Loucy (cell line): Measurements from ENCODE around the gene COL5A1.

ENCODE experiments used
- H2AFZ ChIP-seq: fragments of 200-600 bp; sonication (generic); 2 replicates; pipeline ENCODE4 v1.6.0; 2016; ENCODE audit warnings: antibody characterized with exemption, mild to moderate bottlenecking, low read length, moderate library complexity
- H3F3A ChIP-seq: fragments of 200-600 bp; 2 replicates; pipeline ENCODE4 v1.6.0; 2016; ENCODE audit warnings: antibody characterized with exemption, low read depth, mild to moderate bottlenecking
- H3K27me3 ChIP-seq: fragments of 200-600 bp; sonication (generic); 2 replicates; pipeline ENCODE4 v1.6.1; 2014; ENCODE audit warnings: low read length, mild to moderate bottlenecking; ENCODE audit not compliant: insufficient read depth, poor library complexity, severe bottlenecking
- H3K36me3 ChIP-seq: fragments of 200-600 bp; sonication (generic); 2 replicates; pipeline ENCODE4 v1.6.1; 2016; ENCODE audit warnings: low read length; ENCODE audit not compliant: insufficient read depth
- H3K4me1 ChIP-seq: fragments of 200-600 bp; sonication (generic); 2 replicates; pipeline ENCODE4 v1.5.1; 2014; ENCODE audit warnings: low read length, mild to moderate bottlenecking; ENCODE audit not compliant: insufficient read depth, poor library complexity, severe bottlenecking
- H3K4me2 ChIP-seq: fragments of 200-600 bp; sonication (generic); 2 replicates; pipeline ENCODE4 v1.6.0; 2014; ENCODE audit warnings: antibody characterized with exemption, low read length, low read depth, mild to moderate bottlenecking; ENCODE audit not compliant: poor library complexity, severe bottlenecking
- H3K4me3 ChIP-seq: fragments of 200-600 bp; sonication (generic); 2 replicates; pipeline ENCODE4 v1.5.1; 2014; ENCODE audit warnings: low read length, mild to moderate bottlenecking, mixed read lengths; ENCODE audit not compliant: poor library complexity, severe bottlenecking
- H3K79me2 ChIP-seq: fragments of 200-600 bp; sonication (generic); 2 replicates; pipeline ENCODE4 v1.6.1; 2014; ENCODE audit warnings: low read length; ENCODE audit not compliant: insufficient read depth
- H3K9ac ChIP-seq: fragments of 200-600 bp; sonication (generic); 2 replicates; pipeline ENCODE4 v1.6.0; 2014; ENCODE audit warnings: mild to moderate bottlenecking, low read depth, low read length, moderate library complexity; ENCODE audit not compliant: poor library complexity, severe bottlenecking
- H3K9me2 ChIP-seq: fragments of 200-600 bp; sonication (generic); replicated peaks from 2 replicates; pipeline ENCODE4 v1.6.1; 2016; ENCODE audit warnings: low read depth, low read length, mixed read lengths
- H3K9me3 ChIP-seq: fragments of 200-600 bp; sonication (generic); 2 replicates; pipeline ENCODE4 v1.6.1; 2014; ENCODE audit warnings: mild to moderate bottlenecking, antibody characterized with exemption, low read length, low read depth; ENCODE audit not compliant: insufficient read depth
- H4K20me1 ChIP-seq: fragments of 200-600 bp; sonication (generic); 2 replicates; pipeline ENCODE4 v1.6.0; 2014; ENCODE audit warnings: antibody characterized with exemption, low read length, mild to moderate bottlenecking; ENCODE audit not compliant: insufficient read depth, poor library complexity, severe bottlenecking
- CTCF ChIP-seq: fragments of 200-600 bp; sonication (generic); conservative IDR thresholded peaks from 2 replicates; pipeline ENCODE4 v1.5.1; 2014; ENCODE audit warnings: mild to moderate bottlenecking, antibody characterized with exemption, low read length
- EZH2phosphoT487 ChIP-seq: fragments of 200-600 bp; IDR thresholded peaks from 2 replicates; pipeline ENCODE4 v1.6.1; 2018; ENCODE audit warnings: antibody characterized with exemption, mild to moderate bottlenecking, moderate library complexity, borderline replicate concordance

The COL5A1 gene

GRCh38 chr9:134717924-134718645 lies 76.5 kb downstream of the COL5A1 start:
- Histone ChIP-seq H3K4me2 (no peak overlapping the region), H3K9me2 (no peaks in the 10 kb centered on the region), H3K36me3 (no peaks in the 10 kb centered on the region), H3K79me2 (no peaks in the 10 kb centered on the region), H3K27me3 (no peaks in the 10 kb centered on the region), H3K4me3 (no peak overlapping the region), H3K9ac (no peak overlapping the region), H3K4me1 (peaks cover 7% of the 10 kb centered on the region), H4K20me1 (no peaks in the 10 kb centered on the region), H3K9me3 (no peaks in the 10 kb centered on the region), H3F3A (no peaks in the 10 kb centered on the region), H2AFZ (no peak overlapping the region)
- TF ChIP-seq CTCF (no peak), EZH2phosphoT487 (no peak)

- Histone ChIP-seq H3K9me2 (no peaks in the 10 kb centered on the region), H3K9ac (no peak overlapping the region), H3F3A (no peaks in the 10 kb centered on the region), H4K20me1 (no peaks in the 10 kb centered on the region), H3K36me3 (no peaks in the 10 kb centered on the region), H3K79me2 (no peaks in the 10 kb centered on the region), H3K9me3 (no peaks in the 10 kb centered on the region), H3K4me2 (no peak overlapping the region), H2AFZ (no peak overlapping the region), H3K4me3 (no peak overlapping the region), H3K4me1 (peaks cover 19% of the 10 kb centered on the region), H3K27me3 (no peaks in the 10 kb centered on the region)
- TF ChIP-seq EZH2phosphoT487 (no peak), CTCF (no peak)
Observed at GRCh38 chr9:134719331-134719730, 77.7 kb downstream of the COL5A1 start.

- no peak overlapping the region for H3K9ac ChIP-seq
- no peak overlapping the region for H2AFZ ChIP-seq
- no peaks in the 10 kb centered on the region for H4K20me1 ChIP-seq
- H3K79me2 ChIP-seq, result no peaks in the 10 kb centered on the region
- H3K4me1 ChIP-seq, result peaks cover 29% of the 10 kb centered on the region
- H3F3A ChIP-seq, result no peaks in the 10 kb centered on the region
- H3K36me3 ChIP-seq, result no peaks in the 10 kb centered on the region
- no peak overlapping the region for H3K4me2 ChIP-seq
- no peaks in the 10 kb centered on the region for H3K9me3 ChIP-seq
- TF ChIP-seq EZH2phosphoT487 (no peak), CTCF (no peak)
- H3K9me2 ChIP-seq, result no peaks in the 10 kb centered on the region
- no peaks in the 10 kb centered on the region for H3K27me3 ChIP-seq
- no peak overlapping the region for H3K4me3 ChIP-seq
Observed at GRCh38 chr9:134720136-134720753, 78.6 kb downstream of the COL5A1 start.
